ENCODE measurements around the gene NCS1.

DNA sequence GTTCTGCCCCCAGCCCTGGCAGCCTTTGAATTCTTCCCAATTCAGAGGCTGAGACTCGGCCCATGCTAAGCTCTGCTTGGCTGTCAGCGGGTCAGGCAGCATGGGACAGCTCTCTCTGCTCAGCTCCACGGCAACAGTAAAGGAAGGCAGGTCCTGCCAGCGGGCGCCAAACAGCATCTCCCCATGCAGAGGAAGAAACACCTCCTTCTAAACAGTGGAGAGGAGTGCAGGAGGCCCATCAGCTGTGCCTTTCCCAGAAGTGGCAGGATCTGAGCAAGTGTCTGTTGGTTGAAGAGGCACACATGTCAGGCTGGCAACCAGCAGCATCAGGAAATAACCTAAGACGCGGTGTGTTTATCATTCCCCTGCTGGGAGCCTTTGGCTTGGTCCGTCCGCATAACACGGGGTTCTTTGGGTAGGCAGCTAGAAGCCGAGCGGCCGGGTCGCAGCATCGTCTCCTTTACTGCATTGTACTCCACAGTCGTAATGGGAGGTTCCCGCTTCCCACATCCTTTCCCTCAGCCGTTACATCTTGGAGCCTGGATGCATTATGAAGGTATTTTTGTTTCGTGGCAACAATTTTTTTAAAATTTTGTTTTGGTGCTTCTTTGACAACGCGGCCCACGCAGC, 42.7 kb upstream of the NCS1 start:
- TF ChIP-seq ZNF311 (tag by site-specific recombination; IDR thresholded peaks at IDR 0.05; ENCODE audit: borderline replicate concordance) = no peak
- no peak for TF ChIP-seq YY1 (tag by site-specific recombination; IDR thresholded peaks at IDR 0.05)
- TF ChIP-seq, protein P1, sequence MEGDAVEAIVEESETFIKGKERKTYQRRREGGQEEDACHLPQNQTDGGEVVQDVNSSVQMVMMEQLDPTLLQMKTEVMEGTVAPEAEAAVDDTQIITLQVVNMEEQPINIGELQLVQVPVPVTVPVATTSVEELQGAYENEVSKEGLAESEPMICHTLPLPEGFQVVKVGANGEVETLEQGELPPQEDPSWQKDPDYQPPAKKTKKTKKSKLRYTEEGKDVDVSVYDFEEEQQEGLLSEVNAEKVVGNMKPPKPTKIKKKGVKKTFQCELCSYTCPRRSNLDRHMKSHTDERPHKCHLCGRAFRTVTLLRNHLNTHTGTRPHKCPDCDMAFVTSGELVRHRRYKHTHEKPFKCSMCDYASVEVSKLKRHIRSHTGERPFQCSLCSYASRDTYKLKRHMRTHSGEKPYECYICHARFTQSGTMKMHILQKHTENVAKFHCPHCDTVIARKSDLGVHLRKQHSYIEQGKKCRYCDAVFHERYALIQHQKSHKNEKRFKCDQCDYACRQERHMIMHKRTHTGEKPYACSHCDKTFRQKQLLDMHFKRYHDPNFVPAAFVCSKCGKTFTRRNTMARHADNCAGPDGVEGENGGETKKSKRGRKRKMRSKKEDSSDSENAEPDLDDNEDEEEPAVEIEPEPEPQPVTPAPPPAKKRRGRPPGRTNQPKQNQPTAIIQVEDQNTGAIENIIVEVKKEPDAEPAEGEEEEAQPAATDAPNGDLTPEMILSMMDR (tag by site-specific recombination; IDR thresholded peaks at IDR 0.05) = no peak
- TF ChIP-seq, protein P2, sequence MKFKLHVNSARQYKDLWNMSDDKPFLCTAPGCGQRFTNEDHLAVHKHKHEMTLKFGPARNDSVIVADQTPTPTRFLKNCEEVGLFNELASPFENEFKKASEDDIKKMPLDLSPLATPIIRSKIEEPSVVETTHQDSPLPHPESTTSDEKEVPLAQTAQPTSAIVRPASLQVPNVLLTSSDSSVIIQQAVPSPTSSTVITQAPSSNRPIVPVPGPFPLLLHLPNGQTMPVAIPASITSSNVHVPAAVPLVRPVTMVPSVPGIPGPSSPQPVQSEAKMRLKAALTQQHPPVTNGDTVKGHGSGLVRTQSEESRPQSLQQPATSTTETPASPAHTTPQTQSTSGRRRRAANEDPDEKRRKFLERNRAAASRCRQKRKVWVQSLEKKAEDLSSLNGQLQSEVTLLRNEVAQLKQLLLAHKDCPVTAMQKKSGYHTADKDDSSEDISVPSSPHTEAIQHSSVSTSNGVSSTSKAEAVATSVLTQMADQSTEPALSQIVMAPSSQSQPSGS (tag by site-specific recombination; IDR thresholded peaks at IDR 0.05; ENCODE audit: low read depth) = no peak
- TF ChIP-seq ZNF596 (tag by site-specific recombination; IDR thresholded peaks at IDR 0.05) = no peak
- TF ChIP-seq ZNF704 (tag by site-specific recombination; IDR thresholded peaks at IDR 0.05) = no peak
- no peak for TF ChIP-seq REST (tag by site-specific recombination; IDR thresholded peaks at IDR 0.05)
